GM15510 (cell line): Measurements from ENCODE around the gene GINS1.

ENCODE experiments used
- POLR2A ChIP-seq: IDR thresholded peaks from 3 replicates; pipeline ENCODE4 v1.6.1; 2011; ENCODE audit warnings: borderline replicate concordance; ENCODE audit not compliant: insufficient read length; ENCODE audit errors: extremely low read depth

Gene GINS1

GRCh38 chr20:25476106-25477013 lies 68.9 kb downstream of the GINS1 start:
- no peak for TF ChIP-seq POLR2A

DNA sequence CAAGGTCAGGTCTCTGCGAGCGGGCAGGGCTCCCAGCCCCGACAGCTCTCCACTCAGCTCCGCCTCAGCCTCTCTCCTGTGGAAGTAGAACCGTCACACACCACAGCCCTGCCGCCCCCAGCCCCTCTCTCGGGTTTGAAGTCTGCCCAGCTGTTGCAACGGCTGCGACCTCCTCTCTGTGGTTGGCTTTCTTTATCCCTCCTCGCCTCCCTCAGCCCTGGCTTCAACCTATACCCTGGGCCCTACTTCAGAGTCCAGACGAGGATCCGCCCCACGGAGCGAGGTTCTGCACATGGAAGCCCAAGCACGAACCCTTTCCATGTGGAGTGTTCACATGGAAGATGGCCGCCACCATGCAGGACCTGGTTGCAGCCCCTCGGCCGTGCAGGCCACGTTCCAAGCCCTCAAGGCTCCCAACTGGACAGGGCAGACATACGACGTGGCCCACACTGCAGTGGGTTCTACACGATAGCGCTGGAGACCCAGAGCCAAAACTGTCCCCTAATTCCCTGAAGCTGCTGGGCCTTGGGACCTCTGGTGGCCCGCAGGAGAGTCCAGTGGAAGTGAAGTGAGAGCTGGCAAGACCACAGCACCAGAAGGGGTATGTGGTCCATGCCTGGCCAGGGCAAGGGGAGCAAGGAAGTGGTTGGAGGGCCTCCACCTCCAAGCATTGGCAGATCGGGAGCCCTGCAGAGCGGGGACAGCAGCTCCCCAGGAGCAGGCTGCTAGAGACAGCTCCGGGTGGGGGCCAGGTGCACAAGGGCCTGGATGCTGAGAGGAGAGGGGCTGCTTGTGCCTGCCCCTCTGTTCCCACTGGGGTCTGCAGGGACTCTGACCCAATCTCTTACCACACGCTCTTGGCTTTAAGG lies 69.8 kb downstream of the GINS1 start:
- TF ChIP-seq POLR2A = no peak

DNA sequence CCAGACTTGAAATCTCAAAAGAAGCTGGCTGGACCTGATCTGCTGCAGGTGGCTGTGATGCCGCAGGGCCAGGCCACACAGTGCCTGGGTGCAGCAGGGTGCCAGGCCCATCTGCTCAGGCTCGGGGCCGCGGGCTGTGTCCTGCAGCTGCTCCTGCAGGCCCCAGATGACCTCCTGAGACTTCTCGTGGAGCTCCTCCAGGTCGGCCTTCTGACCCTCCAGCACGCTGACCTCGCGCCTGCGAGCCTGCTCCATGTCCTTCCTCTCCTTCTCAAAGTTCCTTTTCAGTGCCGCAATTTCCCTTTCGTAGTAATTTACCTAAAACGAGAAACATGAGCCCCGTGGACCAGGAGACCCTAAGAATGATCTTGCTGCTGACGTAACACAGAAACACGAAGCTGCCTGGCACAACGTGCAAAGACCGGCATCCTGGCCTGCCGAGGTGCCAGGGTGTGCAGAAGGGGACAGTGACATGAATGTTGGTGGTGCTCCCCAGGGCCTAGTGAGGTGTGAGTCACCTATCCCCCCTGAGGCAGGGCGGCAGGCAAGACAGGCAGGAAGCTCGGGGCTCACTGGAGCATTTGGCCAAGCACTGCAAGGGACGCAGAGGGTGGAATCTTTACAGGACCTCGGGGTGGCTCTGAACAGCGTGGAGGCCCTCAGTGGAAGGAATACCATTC lies 71.6 kb downstream of the GINS1 start:
- TF ChIP-seq POLR2A = no peak

DNA sequence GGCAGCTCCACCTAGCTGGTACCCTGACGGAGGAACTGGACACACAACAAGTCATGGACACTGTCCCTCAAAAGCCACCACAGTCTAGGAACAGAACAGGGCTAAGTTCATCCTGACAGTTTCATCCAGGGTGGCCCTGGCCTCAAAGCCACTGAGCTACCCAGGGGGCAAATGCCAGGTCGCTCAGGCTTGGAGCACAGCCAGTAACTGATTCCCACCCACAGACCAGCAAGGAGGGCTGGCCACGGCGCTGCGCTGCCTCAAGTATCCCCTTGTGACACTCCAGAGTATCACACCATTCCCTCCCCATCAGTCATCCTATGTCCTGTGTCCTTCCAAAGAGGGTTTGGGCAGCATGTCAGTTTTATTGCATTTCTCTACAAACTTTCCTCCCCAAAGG lies 72.2 kb downstream of the GINS1 start:
- no peak for TF ChIP-seq POLR2A

DNA sequence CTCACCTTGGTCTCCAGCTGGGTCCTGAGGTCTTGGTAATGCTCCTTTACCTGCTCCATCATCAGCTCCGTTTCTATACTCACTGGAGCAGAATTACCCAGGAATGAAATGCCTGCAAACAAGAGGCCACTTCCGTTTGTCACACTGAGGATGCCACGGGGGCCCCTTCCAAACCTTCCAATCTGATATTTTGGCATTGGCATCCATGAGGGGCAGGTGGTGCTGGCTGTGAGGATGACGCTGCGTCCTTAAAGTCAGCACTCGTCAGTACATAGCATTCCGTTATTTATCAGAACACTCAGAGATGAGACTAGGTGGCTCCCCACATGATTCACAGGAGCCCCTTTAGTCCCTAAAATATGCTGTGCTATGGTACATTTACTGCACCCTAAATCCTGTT lies 72.7 kb downstream of the GINS1 start:
- no peak for TF ChIP-seq POLR2A

DNA sequence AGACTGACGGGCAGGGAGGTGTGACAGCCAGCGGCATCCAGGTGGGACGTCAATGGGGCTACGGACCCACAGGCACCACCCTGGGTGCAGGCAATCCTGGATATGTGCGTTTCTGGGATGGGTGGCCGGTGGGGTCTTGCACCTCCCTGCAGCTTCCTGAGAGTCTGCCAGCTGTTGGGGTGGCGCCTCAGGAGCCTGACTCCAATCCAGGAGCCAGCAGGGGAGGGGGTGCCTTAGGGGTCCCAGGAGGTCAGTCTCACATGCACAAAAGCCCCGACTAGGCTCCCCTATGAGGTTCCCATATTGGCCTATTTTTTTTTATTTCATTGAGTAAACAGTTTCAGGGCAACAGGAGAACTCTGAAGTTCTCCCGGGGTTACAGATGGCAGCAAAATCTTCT lies 73.3 kb downstream of the GINS1 start:
- no peak for TF ChIP-seq POLR2A

- no peak for TF ChIP-seq POLR2A
Measured at GRCh38 chr20:25481235-25481917, 73.9 kb downstream of the GINS1 start.

- TF ChIP-seq POLR2A = no peak
Measured at GRCh38 chr20:25481918-25482253, 74.4 kb downstream of the GINS1 start.

DNA sequence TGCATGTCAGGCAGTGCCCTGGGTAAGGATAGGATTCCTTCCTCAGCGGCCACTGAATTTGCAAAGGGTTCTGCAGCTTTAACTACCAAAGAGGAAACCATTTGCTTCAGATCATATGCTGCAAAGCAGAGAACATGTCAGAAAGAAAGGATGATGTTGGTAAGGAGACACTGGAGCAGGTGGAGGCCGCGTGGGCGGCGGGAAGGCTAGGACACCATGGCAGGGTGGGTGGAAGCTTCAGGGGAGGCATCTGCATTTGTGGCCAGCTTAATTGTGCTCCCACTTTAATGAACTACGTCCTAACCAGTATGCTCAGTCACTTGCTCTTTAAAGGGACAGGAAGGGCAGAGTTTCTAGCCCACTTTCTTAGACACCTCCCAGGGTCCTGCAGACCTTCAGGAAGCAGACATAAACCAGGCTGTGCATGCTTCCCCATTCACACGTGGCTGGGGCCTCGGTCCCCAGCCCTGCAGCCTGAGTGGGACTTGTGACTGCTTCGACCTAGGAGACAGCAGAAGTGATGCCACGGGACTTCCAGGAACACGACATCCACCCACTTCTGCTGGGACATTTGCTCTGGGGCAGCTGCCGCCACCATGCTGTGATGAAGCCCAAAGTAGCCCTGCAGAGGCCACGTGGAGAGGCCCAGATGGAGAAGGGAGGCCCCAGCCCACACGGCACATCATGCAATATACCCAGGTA lies 76.1 kb downstream of the GINS1 start:
- TF ChIP-seq POLR2A = no peak

DNA sequence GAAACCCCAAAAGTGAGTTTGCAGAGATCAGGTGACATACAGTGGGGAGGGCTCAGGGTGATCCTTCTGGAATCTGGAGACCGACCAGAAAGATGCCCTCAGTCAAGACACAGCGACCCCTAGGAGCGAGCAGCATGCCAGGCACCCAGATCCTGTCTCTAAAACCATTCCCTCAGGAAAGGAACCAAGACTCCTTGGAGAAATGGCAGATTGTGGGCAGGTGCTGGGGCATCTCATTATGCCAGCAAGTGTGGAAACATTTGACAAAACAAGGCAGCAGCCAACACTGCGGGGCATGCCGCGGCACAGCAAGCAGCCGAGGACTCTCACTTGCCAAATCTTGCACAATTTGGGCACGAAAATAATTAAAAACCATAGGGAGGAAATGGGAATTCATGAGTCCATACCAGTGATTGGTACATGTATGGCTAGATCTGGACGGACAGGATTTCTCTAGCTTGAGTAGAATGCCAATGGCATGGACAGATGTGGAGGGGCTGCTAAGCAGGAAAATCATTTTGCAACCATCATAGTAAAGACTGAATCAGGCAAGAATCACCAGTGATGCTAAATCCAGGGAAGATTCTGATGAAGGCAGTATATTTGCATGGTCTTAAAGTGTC lies 76.9 kb downstream of the GINS1 start:
- TF ChIP-seq POLR2A = no peak

GRCh38 chr20:25484911-25485511 lies 77.5 kb downstream of the GINS1 start:
- TF ChIP-seq POLR2A = no peak

GRCh38 chr20:25485872-25486271 lies 78.4 kb downstream of the GINS1 start:
- no peak for TF ChIP-seq POLR2A

DNA sequence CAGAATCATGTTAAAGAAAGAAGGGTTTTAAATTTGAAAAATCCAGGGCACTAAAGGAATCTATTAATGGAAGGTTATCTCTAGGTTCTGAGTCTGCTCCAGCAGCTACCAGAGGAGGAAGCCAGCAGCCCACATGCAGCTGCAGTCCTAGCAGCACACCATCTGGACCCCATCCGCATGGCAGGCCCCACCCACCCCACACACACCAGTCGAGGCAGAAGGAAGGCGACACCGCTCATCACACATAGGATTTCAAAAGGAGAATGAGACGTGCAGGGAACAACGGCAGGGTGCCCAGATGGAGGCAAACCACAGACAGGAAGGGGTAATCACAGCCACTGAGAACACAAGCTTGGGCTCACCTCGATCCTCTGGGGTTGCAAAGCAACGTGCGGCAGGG lies 78.9 kb downstream of the GINS1 start:
- TF ChIP-seq POLR2A = no peak
